ENCODE results near the gene NLGN2. TPM values are rescaled to one million over a fixed set of nuclear protein-coding genes. Genes with fewer than 3 reads are reported as not detected.

Gene NLGN2
- total and polyA plus RNA-seq, 2 of the 8 experiments (the other 6 are each of a cell fraction or from before 2014, with no cell fraction given), result 21.2 to 62.8 TPM

DNA sequence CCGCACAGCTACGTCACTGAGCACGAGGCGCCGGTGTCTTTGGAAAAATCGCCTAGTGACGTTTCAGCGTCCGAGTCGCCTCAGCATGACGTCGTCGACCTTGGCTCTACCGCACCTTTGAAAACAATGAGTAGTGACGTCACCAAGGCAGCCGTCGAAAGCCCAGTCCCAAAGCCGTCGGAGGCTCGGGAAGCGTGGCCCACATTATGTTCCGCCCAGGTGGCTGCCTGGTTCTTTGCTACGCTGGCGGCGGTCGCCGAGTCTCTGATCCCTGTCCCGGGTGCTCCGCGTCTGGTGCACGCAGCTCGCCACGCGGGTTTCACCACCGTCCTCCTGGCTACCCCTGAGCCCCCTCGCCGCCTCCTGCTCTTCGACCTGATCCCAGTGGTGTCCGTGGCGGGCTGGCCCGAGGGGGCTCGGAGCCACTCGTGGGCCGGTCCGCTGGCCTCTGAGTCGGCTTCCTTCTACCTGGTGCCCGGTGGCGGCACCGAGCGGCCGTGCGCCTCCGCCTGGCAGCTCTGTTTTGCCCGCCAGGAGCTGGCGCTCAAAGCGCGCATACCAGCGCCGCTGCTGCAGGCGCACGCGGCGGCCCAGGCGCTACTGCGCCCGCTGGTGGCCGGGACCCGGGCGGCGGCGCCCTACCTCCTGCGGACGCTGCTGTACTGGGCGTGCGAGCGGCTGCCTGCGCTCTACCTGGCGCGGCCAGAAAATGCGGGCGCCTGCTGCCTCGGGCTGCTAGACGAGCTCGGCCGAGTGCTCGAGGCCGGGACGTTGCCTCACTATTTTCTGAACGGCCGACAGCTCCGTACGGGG is 29.1 kb downstream of the NLGN2 start (continued):
- TF ChIP-seq RFX5 (IDR thresholded peaks at IDR 0.05; ENCODE audit: borderline replicate concordance, low read depth, low read length) (no peak; the same call in 1 of the 2 replicates), RBBP5 (IDR thresholded peaks at IDR 0.05; ENCODE audit: borderline replicate concordance, low read depth, low read length) (peak; percentile 62; the same call in 1 of the 2 replicates), SIN3A (conservative IDR thresholded peaks at IDR 0.05 in 1 of 2, IDR thresholded peaks at IDR 0.05 in 1 of 2; ENCODE audit: low read depth in 1 of 2, low read length in 2 of 2) (peak; percentile 51 to 72; a peak in 2 of 4 replicates), NRF1 (IDR thresholded peaks at IDR 0.05; ENCODE audit: low read depth, low read length) (no peak), CHD2 (IDR thresholded peaks at IDR 0.05; ENCODE audit: low read length) (peak; percentile 15; the same call in 1 of the 2 replicates), JUN (IDR thresholded peaks at IDR 0.05; ENCODE audit: low read depth, low read length) (0 out of 2 replicates have a peak, but pooled peaks have one; percentile 19), POU5F1 (IDR thresholded peaks at IDR 0.05; ENCODE audit: low read depth, low read length) (no peak), SUZ12 (IDR thresholded peaks at IDR 0.05; ENCODE audit: low read length) (no peak), SIX5 (IDR thresholded peaks at IDR 0.05; ENCODE audit: low read depth, low read length) (no peak), SAP30 (IDR thresholded peaks at IDR 0.05; ENCODE audit: insufficient read depth, insufficient replicate concordance, low read length) (peak; percentile 13), ASH2L (IDR thresholded peaks at IDR 0.05; ENCODE audit: low read length) (no peak), JUND (IDR thresholded peaks at IDR 0.05; ENCODE audit: low read length) (peak; percentile 88; the same call in 1 of the 2 replicates), ATF3 (IDR thresholded peaks at IDR 0.05; ENCODE audit: insufficient read depth, low read depth, low read length) (no peak)
- TF ChIP-seq, protein P1, sequence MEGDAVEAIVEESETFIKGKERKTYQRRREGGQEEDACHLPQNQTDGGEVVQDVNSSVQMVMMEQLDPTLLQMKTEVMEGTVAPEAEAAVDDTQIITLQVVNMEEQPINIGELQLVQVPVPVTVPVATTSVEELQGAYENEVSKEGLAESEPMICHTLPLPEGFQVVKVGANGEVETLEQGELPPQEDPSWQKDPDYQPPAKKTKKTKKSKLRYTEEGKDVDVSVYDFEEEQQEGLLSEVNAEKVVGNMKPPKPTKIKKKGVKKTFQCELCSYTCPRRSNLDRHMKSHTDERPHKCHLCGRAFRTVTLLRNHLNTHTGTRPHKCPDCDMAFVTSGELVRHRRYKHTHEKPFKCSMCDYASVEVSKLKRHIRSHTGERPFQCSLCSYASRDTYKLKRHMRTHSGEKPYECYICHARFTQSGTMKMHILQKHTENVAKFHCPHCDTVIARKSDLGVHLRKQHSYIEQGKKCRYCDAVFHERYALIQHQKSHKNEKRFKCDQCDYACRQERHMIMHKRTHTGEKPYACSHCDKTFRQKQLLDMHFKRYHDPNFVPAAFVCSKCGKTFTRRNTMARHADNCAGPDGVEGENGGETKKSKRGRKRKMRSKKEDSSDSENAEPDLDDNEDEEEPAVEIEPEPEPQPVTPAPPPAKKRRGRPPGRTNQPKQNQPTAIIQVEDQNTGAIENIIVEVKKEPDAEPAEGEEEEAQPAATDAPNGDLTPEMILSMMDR (IDR thresholded peaks at IDR 0.05; ENCODE audit: control extremely low read depth in 1 of 3, insufficient read depth in 1 of 3, low read depth in 1 of 3, low read length in 3 of 3), result peak; percentile 63 to 99 (median 79)
- TF ChIP-seq, protein P2, sequence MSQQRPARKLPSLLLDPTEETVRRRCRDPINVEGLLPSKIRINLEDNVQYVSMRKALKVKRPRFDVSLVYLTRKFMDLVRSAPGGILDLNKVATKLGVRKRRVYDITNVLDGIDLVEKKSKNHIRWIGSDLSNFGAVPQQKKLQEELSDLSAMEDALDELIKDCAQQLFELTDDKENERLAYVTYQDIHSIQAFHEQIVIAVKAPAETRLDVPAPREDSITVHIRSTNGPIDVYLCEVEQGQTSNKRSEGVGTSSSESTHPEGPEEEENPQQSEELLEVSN (IDR thresholded peaks at IDR 0.05), result peak; percentile 58
